ENCODE results near the gene PHAX. TPM values are rescaled to one million over a fixed set of nuclear protein-coding genes. Genes with fewer than 3 reads are reported as not detected.
"Not testable (repeated sequence)": the region's sequence is repeated elsewhere in the genome, so short reads cannot be mapped to it uniquely, and the experiment has no call there.

PHAX gene
- total and polyA plus RNA-seq, 9 donors = 33.1 to 55.7 (median 44.1) TPM

DNA sequence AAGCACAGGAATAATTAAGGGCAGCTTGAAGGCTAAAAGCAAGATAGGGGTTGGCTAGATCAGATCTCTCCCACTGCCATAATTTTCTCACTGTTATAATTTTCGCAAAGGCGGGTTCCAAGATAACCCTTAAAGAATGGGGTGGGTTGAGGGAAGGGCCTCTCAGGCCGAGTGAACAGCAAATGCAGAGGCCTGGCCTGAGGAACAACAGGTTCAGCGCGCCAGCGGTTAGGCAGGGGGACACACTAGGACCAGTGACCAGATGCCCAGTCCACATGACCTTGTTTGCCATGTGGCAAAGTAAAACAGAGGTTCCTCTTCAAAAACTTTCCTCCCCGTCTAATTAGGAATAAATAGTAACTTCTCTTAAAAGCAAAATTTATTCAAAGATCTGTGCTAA lies 1.2 kb upstream of the PHAX start:
- H3K36me3 ChIP-seq (ENCODE audit: control insufficient read depth, insufficient read depth, low read length) = peaks cover 11% of the 10 kb centered on the region
- no peaks in the 10 kb centered on the region for H3K9me3 ChIP-seq (replicated peaks; ENCODE audit: control insufficient read depth, low read depth, low read length)
- no peaks in the 10 kb centered on the region for H3K27me3 ChIP-seq (ENCODE audit: control insufficient read depth, insufficient read depth, low read length)
- no peak overlapping the region for H3K4me3 ChIP-seq (ENCODE audit: low read length)
- DNase-seq = no peak
- H3K27ac ChIP-seq (ENCODE audit: low read length) = no peak overlapping the region
- H3K4me1 ChIP-seq (ENCODE audit: control insufficient read depth, insufficient read depth, low read length) = peaks cover 14% of the 10 kb centered on the region
- 98% methylated on average over 4 of the region's 7 CpGs for WGBS (ENCODE audit: insufficient coverage)

DNA sequence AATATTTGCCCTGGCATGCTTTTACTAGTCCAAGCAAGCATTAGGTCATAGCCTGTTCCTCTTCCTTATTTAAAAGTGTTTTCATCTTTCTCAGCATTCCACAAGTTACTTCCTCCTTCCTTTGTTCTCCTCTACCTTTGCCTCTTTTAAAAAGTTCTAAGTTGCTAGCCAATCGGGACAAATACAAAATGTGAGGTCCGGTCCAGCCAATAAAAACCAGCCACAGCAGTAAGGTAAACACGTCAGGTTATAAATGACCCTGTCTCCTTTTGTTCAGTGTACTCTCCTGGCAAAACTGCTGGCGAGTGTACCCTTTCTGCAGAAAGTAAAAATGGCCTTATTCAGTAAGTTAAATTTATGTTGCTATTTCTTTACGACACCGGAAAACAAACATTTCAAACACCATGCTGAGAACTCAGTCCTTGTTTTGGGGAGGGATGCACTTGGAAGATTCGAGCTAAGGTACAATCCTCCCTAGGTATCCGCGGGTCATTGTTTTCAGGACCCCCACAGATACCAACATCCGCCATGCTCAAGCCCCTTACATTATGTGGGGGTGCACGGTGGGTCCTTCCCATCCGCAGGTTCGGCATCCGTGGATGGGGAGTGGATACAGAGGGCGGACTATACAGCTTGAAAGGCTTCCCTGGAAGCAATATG lies 646 bp upstream of the PHAX start:
- Histone ChIP-seq H3K4me3 (ENCODE audit: low read length) (peak overlapping the region; percentile 96), H3K27ac (ENCODE audit: low read length) (peak overlapping the region; percentile 69), H3K36me3 (ENCODE audit: control insufficient read depth, insufficient read depth, low read length) (peaks cover 15% of the 10 kb centered on the region), H3K4me1 (ENCODE audit: control insufficient read depth, insufficient read depth, low read length) (peaks cover 14% of the 10 kb centered on the region)
- WGBS (ENCODE audit: insufficient coverage) = 17% methylated on average over 5 of the region's 15 CpGs
- not testable (repeated sequence) for H3K27me3 ChIP-seq (ENCODE audit: control insufficient read depth, insufficient read depth, low read length); H3K9me3 ChIP-seq (replicated peaks; ENCODE audit: control insufficient read depth, low read depth, low read length); DNase-seq

DNA sequence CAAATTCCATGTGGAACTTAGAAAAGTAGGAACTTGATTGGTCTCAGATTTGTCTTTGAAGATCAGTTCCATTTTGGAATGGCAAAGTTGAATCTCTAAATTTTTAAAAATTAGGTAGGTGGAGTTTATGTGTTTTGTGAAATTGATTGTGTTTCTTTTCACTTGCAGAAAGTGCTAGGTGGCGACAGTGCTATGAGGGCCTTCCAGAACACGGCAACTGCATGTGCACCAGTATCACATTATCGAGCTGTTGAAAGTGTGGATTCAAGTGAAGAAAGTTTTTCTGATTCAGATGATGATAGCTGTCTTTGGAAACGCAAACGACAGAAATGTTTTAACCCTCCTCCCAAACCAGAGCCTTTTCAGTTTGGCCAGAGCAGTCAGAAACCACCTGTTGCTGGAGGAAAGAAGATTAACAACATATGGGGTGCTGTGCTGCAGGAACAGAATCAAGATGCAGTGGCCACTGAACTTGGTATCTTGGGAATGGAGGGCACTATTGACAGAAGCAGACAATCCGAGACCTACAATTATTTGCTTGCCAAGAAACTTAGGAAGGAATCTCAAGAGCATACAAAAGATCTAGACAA lies 2.8 kb downstream of the PHAX start:
- Histone ChIP-seq H3K27ac (ENCODE audit: low read length) (no peak overlapping the region), H3K4me1 (ENCODE audit: control insufficient read depth, insufficient read depth, low read length) (peaks cover 14% of the 10 kb centered on the region), H3K4me3 (ENCODE audit: low read length) (no peak overlapping the region), H3K9me3 (replicated peaks; ENCODE audit: control insufficient read depth, low read depth, low read length) (no peaks in the 10 kb centered on the region), H3K36me3 (ENCODE audit: control insufficient read depth, insufficient read depth, low read length) (peaks cover 23% of the 10 kb centered on the region), H3K27me3 (ENCODE audit: control insufficient read depth, insufficient read depth, low read length) (no peaks in the 10 kb centered on the region)
- DNase-seq = no peak
- WGBS (ENCODE audit: insufficient coverage) = 100% methylated on average over 2 of the region's 6 CpGs

DNA sequence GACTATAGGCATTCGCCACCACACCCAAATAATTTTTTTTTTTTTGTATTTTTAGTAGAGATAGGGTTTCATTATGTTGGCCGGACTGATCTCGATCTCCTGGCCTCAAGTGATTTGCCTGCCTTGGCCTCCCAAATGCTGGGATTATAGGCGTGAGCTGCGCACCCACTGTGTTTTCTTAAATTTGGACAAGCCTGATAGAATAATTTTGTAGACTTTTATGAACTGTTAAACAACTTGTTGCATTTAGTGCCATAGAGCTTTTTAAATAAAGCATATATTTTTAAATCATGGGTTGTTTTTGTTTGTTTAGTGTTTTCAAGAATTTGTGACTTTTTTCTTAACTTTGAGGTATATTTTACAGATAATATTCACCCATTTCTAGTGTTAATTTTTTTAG lies 4.8 kb downstream of the PHAX start:
- Histone ChIP-seq H3K4me3 (ENCODE audit: low read length) (no peak overlapping the region), H3K4me1 (ENCODE audit: control insufficient read depth, insufficient read depth, low read length) (peaks cover 10% of the 10 kb centered on the region), H3K27ac (ENCODE audit: low read length) (no peak overlapping the region), H3K36me3 (ENCODE audit: control insufficient read depth, insufficient read depth, low read length) (peaks cover 35% of the 10 kb centered on the region), H3K27me3 (ENCODE audit: control insufficient read depth, insufficient read depth, low read length) (no peaks in the 10 kb centered on the region), H3K9me3 (replicated peaks; ENCODE audit: control insufficient read depth, low read depth, low read length) (no peaks in the 10 kb centered on the region)
- WGBS (ENCODE audit: insufficient coverage) = 100% methylated on average over 1 of the region's 5 CpGs
- no peak for DNase-seq

DNA sequence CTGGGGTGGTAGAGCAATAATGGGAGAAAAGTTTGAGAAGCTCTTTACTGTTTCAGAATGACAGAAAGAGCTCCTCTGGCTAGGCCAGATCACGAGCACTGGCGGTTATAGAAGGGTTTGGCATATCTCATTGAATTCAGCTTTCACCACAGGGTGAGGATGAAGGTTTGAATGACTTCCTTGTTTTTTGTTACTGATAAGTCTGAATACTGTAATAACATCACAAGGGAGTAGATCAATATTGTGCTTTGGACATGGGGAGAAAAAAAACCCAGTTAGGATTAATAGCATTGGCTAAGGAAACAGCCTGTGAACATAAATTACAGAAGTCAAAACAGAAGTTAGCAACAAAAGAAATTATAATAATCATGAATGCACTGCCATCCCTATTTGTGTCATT lies 9.4 kb downstream of the PHAX start:
- Histone ChIP-seq H3K9me3 (replicated peaks; ENCODE audit: control insufficient read depth, low read depth, low read length) (no peaks in the 10 kb centered on the region), H3K27me3 (ENCODE audit: control insufficient read depth, insufficient read depth, low read length) (no peaks in the 10 kb centered on the region), H3K4me1 (ENCODE audit: control insufficient read depth, insufficient read depth, low read length) (no peaks in the 10 kb centered on the region), H3K36me3 (ENCODE audit: control insufficient read depth, insufficient read depth, low read length) (peaks cover 33% of the 10 kb centered on the region), H3K27ac (ENCODE audit: low read length) (no peak overlapping the region), H3K4me3 (ENCODE audit: low read length) (no peak overlapping the region)
- WGBS (ENCODE audit: insufficient coverage) = no CpG with 5 or more reads among the region's 2 CpGs
- DNase-seq = no peak

DNA sequence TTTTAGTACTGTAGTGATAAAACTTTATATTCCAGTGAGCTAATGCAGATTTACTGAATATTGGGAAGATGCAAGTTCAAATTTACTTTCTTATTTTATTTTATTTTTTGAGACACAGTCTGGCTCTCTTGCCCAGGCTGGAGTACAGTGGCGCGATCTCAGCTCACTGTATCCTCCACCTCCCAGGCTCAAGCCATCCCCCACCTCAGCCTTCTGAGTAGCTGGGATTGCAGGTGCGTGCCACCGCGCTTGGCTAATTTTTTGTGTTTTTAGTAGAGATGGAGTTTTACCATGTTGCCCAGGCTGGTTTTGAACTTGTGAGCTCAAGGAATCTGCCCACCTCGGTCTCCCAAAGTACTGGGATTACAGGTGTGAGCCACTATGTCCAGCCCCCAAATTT lies 9.9 kb downstream of the PHAX start:
- no peak for DNase-seq
- Histone ChIP-seq H3K27me3 (ENCODE audit: control insufficient read depth, insufficient read depth, low read length) (no peaks in the 10 kb centered on the region), H3K27ac (ENCODE audit: low read length) (no peak overlapping the region), H3K4me1 (ENCODE audit: control insufficient read depth, insufficient read depth, low read length) (no peaks in the 10 kb centered on the region), H3K9me3 (replicated peaks; ENCODE audit: control insufficient read depth, low read depth, low read length) (no peaks in the 10 kb centered on the region), H3K4me3 (ENCODE audit: low read length) (no peak overlapping the region), H3K36me3 (ENCODE audit: control insufficient read depth, insufficient read depth, low read length) (peaks cover 29% of the 10 kb centered on the region)
- WGBS (ENCODE audit: insufficient coverage) = 100% methylated on average over 2 of the region's 6 CpGs

DNA sequence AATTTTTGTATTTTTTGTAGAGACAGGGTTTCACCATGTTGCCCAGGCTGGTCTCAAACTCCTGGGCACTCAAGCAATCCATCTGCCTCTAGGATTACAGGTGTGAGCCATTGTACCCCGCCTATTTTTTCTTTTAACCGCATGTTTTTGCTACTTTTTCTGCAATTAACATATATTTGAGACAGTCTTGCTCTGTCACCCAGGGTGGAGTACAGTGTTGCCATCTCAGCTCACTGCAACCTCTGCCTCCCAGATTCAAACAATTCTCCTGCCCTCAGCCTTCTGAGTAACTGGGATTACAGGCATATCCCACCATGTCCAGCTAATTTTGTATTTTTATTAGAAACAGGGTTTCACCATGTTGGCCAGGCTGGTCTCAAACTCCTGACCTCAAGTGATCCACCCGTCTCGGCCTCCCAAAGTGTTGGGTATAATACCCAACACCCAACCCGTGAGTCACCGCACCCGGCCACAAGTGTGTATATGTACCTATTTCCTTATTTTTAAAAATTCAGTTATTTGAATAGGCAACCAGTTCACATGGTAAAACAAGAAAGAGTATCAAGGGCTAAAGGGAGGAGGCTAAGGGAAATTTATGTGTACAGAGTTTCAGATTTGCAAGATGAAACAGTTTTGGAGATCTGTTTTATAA lies 13.3 kb downstream of the PHAX start:
- Histone ChIP-seq H3K36me3 (ENCODE audit: control insufficient read depth, insufficient read depth, low read length) (peaks cover 34% of the 10 kb centered on the region), H3K4me1 (ENCODE audit: control insufficient read depth, insufficient read depth, low read length) (no peaks in the 10 kb centered on the region), H3K27ac (ENCODE audit: low read length) (no peak overlapping the region), H3K27me3 (ENCODE audit: control insufficient read depth, insufficient read depth, low read length) (no peaks in the 10 kb centered on the region), H3K4me3 (ENCODE audit: low read length) (no peak overlapping the region), H3K9me3 (replicated peaks; ENCODE audit: control insufficient read depth, low read depth, low read length) (no peaks in the 10 kb centered on the region)
- 93% methylated on average over 2 of the region's 7 CpGs for WGBS (ENCODE audit: insufficient coverage)
- DNase-seq = no peak

DNA sequence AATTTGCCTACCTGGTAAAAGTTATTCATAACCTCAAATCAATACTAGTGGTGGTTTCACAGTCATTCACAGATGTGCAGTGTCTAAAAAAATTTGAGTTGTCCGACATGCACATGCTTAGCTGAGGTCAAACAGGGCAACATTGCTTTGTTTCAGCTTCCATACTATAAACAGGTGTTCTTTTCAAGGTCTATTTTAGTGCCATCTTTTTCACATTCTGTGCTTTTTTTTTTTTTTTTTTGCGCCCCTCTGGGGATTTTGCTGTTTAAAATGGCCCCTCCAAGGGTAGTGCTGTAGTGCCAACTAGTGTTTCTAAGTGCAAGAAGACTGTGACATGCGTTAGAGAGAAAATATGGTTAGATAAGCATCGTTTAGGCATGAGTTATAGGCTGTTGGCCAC lies 14.5 kb downstream of the PHAX start:
- no peaks in the 10 kb centered on the region for H3K4me1 ChIP-seq (ENCODE audit: control insufficient read depth, insufficient read depth, low read length)
- no peak overlapping the region for H3K27ac ChIP-seq (ENCODE audit: low read length)
- 67% methylated on average over 1 of the region's 4 CpGs for WGBS (ENCODE audit: insufficient coverage)
- peaks cover 27% of the 10 kb centered on the region for H3K36me3 ChIP-seq (ENCODE audit: control insufficient read depth, insufficient read depth, low read length)
- H3K27me3 ChIP-seq (ENCODE audit: control insufficient read depth, insufficient read depth, low read length) = no peaks in the 10 kb centered on the region
- DNase-seq = no peak
- no peaks in the 10 kb centered on the region for H3K9me3 ChIP-seq (replicated peaks; ENCODE audit: control insufficient read depth, low read depth, low read length)
- no peak overlapping the region for H3K4me3 ChIP-seq (ENCODE audit: low read length)

DNA sequence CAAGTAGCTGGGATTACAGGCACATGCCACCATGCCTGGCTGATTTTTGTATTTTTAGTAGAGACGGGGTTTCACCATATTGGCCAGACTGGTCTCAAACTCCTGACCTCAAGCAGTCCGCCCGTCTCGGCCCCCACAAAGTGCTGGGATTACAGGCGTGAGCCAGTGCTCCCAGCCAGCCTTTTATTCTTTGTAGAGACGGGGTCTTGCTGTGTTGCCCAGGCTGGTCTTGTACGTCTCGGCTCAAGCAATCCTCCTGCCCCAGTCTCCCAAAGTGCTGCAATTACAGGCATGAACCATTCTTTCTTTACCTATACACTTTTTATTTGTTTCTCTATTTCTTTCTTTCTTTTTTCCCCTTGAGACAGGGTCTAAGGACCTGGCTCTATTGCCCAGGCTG lies 16.9 kb downstream of the PHAX start:
- not testable (repeated sequence) for H3K4me3 ChIP-seq (ENCODE audit: low read length); DNase-seq; H3K9me3 ChIP-seq (replicated peaks; ENCODE audit: control insufficient read depth, low read depth, low read length); H3K27ac ChIP-seq (ENCODE audit: low read length); H3K4me1 ChIP-seq (ENCODE audit: control insufficient read depth, insufficient read depth, low read length); H3K27me3 ChIP-seq (ENCODE audit: control insufficient read depth, insufficient read depth, low read length)
- WGBS (ENCODE audit: insufficient coverage) = 98% methylated on average over 6 of the region's 8 CpGs
- H3K36me3 ChIP-seq (ENCODE audit: control insufficient read depth, insufficient read depth, low read length) = peaks cover 20% of the 10 kb centered on the region

DNA sequence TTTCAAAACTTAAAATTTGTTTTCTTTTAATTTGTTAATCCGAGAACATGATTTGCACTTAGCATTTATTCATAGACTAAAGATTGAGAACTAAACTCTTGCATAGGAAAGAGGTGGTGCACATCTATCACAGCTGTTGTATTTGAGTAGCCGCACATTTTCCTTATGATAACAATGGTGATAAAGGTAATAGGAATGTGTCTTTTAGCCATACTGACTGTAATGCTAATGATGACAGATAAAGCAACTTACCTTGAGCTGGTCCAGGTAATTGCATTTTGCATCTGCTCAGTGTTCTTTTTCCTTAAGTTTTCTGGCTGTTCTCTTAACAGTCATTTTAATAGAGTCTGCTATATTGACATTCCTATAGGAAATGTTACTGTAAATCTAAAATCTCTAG lies 19.0 kb downstream of the PHAX start:
- no peaks in the 10 kb centered on the region for H3K4me1 ChIP-seq (ENCODE audit: control insufficient read depth, insufficient read depth, low read length)
- no peak overlapping the region for H3K4me3 ChIP-seq (ENCODE audit: low read length)
- H3K27me3 ChIP-seq (ENCODE audit: control insufficient read depth, insufficient read depth, low read length) = no peaks in the 10 kb centered on the region
- H3K36me3 ChIP-seq (ENCODE audit: control insufficient read depth, insufficient read depth, low read length) = peaks cover 22% of the 10 kb centered on the region
- DNase-seq = no peak
- no peaks in the 10 kb centered on the region for H3K9me3 ChIP-seq (replicated peaks; ENCODE audit: control insufficient read depth, low read depth, low read length)
- no CpG with 5 or more reads among the region's 2 CpGs for WGBS (ENCODE audit: insufficient coverage)
- no peak overlapping the region for H3K27ac ChIP-seq (ENCODE audit: low read length)

Data from muscle of leg (tissue), 11 donors.